Measurements from ENCODE around the gene DHRS7B.
"Not testable (repeated sequence)": the region's sequence is repeated elsewhere in the genome, so short reads cannot be mapped to it uniquely, and the experiment has no call there.

The DHRS7B gene

DNA sequence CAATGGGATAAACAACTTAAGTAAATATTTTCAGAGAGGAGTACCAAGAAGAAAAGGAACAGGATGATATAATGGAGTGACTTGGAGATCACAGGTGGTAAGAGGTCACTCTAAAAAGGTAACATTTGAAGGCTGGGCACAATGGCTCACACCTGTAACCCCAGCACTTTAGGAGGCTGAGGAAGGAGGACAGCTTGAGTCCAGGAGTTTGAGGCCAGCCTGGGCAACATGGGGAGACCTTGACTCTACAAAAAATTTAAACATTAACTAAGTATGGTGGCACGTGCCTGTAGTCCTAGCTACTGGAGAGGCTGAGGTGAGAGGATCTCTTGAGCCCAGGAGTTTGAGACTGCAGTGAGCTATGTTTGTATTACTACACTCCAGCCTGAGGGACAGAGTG, 90.6 kb downstream of the DHRS7B start:
- TF ChIP-seq, protein P1, sequence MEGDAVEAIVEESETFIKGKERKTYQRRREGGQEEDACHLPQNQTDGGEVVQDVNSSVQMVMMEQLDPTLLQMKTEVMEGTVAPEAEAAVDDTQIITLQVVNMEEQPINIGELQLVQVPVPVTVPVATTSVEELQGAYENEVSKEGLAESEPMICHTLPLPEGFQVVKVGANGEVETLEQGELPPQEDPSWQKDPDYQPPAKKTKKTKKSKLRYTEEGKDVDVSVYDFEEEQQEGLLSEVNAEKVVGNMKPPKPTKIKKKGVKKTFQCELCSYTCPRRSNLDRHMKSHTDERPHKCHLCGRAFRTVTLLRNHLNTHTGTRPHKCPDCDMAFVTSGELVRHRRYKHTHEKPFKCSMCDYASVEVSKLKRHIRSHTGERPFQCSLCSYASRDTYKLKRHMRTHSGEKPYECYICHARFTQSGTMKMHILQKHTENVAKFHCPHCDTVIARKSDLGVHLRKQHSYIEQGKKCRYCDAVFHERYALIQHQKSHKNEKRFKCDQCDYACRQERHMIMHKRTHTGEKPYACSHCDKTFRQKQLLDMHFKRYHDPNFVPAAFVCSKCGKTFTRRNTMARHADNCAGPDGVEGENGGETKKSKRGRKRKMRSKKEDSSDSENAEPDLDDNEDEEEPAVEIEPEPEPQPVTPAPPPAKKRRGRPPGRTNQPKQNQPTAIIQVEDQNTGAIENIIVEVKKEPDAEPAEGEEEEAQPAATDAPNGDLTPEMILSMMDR (IDR thresholded peaks at IDR 0.05; ENCODE audit: extremely low read depth, missing control alignments) = no peak
- no peak for DNase-seq (ENCODE audit: low spot score)

DNA sequence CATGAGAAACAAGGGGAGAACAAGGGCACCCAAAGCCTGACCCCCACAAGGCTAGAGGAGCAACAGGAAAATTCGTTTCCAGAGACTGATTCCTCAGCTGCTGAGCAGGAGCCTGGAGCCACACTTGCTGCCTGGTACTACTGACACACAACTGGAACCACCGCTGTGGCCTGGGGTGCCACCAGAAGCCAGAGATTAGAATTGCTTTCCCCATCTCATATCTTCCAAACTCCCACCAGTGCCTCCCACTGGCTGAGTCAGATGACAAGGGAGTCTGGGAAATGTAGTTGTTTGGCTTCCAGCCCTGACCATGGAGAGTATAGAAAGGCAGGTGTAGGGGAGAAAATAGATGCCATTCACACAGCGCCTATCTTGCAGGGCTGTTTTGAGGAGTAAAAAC, 91.3 kb downstream of the DHRS7B start:
- DNase-seq (ENCODE audit: low spot score) = no peak
- TF ChIP-seq, protein P1 (IDR thresholded peaks at IDR 0.05; ENCODE audit: extremely low read depth, missing control alignments) = no peak

DNA sequence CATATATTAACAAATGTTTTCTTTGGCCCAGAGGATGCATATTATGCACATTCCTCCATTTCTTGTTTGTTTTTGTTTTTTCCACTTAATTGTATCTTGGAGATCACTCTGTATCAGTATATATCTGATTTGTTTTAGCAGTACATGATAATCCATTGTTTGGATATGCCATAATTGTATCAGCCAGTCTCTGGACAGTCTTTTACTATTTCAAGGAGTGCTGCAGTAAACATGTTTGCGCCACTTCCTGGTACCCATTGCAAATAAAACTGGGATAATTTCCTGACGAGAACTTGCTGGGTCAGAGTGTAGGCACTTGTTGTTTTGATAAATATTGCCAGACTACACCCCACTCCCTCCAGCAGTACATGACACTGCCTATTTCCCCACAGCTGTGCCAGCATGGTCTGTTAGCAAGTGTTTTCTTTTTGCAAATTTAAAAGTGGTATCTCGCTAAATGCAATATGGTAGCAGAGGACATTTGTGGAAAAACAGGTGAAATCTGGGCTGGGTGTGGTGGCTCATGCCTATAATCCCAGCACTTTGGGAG, 92.1 kb downstream of the DHRS7B start:
- TF ChIP-seq, protein P1 (IDR thresholded peaks at IDR 0.05; ENCODE audit: extremely low read depth, missing control alignments) = no peak
- no peak for DNase-seq (ENCODE audit: low spot score)

DNA sequence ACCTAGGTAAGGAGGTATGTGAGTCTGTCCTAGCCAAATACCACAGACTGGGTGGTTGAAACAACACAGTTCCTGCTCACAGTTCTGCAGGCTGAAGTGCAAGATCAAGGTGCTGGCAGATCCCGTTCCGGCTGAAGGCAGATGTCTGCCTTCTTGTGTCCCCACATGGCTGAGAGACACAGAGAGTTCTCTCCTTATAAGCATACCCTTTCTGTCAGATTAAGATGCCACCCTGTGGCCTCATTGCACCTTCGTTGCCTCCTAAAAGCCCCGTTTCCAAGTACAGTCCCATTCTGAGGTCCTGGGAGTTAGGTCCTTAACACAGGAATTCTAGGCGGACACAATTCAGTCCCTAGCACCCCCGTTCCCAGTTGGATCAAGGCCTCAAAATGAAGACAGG, 96.3 kb downstream of the DHRS7B start:
- no peak for DNase-seq (ENCODE audit: low spot score)
- TF ChIP-seq, protein P1 (IDR thresholded peaks at IDR 0.05; ENCODE audit: extremely low read depth, missing control alignments) = no peak

DNA sequence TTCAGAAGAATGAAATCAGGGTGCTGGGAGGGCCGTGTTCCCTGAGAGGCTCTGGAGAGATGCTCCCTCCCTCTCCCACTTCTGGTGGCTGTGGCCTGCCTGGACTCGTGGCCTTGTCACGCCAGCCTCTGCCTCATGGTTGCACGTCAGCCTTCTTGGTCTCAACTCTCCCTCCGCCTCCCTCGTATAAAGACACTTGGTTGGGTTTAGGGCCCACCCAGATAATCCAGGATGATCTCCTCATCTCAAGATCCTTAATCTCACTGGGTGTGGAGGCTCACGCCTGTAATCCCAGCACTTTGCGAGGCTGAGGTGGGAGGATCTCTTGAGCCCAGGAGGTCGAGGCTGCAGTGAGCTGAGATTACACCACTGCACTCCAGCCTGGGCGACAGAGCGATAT, 100.5 kb downstream of the DHRS7B start:
- DNase-seq (ENCODE audit: low spot score) = not testable (repeated sequence)

DNA sequence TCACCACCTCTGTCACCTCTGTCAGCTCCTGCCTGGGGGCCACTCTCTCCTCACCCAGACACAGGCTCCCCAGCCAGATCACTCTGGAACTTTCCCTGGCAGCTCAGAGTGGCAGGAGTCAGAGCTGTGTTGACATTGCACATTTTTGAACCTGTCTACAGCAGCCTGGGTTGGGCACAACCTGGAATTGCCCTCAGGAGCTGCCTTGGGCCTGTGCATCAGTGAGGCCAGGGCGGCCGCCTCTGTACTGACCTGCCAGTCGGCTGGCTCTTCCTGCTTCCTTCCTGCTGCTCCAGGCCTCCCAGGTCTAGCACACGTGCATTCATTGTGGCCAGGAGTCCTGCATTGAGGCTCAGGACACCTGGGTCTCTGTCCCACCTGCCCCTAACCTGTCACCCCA, 101.3 kb downstream of the DHRS7B start:
- TF ChIP-seq, protein P1 (IDR thresholded peaks at IDR 0.05; ENCODE audit: extremely low read depth, missing control alignments) = no peak
- no peak for DNase-seq (ENCODE audit: low spot score)

DNA sequence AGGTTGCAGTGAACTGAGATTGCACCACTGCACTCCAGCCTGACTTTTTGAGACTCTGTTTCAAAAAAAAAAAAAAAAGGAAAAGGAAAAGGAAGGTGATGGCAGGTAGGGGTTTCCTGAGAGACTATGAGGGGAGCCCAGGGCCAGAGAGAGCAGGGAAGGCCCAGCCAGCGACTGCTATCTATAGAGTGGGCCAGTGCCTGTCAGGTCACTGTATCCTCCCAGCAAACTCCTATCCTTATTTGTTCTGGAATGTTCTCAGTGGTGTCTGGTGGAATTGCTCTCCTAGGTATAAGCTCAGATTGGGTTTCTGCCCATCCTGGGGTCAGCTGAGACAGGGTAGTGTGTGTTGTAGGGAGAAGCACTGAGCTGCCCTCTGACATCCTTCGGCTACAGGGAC, 102.1 kb downstream of the DHRS7B start:
- TF ChIP-seq, protein P1 (IDR thresholded peaks at IDR 0.05; ENCODE audit: extremely low read depth, missing control alignments) = no peak
- DNase-seq (ENCODE audit: low spot score) = no peak

DNA sequence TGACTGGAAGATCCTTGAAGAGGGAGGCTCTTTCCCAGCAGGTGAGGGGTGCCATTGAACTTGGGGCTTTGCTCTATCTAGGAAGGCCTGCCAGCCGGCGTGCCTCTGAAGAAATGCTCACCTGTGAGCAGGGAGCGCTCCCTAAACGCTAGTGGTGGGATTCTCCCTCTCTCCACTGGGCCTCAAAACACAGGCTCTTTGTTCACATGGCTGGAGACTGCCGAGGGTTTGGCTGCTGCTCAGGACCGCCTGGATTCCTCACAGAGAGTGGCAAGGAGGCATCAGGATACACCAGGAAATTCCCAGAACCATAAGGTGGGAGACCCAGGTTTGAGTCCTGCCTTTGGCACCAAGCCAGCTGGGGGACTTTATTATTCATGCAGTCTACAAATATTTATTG, 104.8 kb downstream of the DHRS7B start:
- TF ChIP-seq, protein P1 (IDR thresholded peaks at IDR 0.05; ENCODE audit: extremely low read depth, missing control alignments) = no peak
- DNase-seq (ENCODE audit: low spot score) = no peak

Measured in GM20000 (cell line).